Panc1 (cell line): Measurements from ENCODE around the gene DDX28.

Experiments used
- TCF7L2 ChIP-seq: IDR thresholded peaks from 2 replicates; pipeline ENCODE4 v1.6.1; 2011; ENCODE audit warnings: mild to moderate bottlenecking, low read depth, low read length, inconsistent platforms
- TF ChIP-seq, protein P1 (sequence below): fragments of 450-650 bp; IDR thresholded peaks from 2 replicates; pipeline ENCODE4 v1.5.1; 2017; ENCODE audit warnings: mild to moderate bottlenecking
- TF ChIP-seq, protein P2 (sequence below), 2 experiments: IDR thresholded peaks; 2 replicates each; pipeline ENCODE4 v1.6.1; 2011 to 2012; ENCODE audit warnings: low read depth in 2 of 2, control low read depth in 1 of 2, low read length in 1 of 2, mild to moderate bottlenecking in 1 of 2, moderate library complexity in 1 of 2; ENCODE audit not compliant: insufficient read depth in 1 of 2

GRCh38 chr16:68070806-68071517 lies 47.9 kb upstream of the DDX28 start:
- TF ChIP-seq, protein P1, sequence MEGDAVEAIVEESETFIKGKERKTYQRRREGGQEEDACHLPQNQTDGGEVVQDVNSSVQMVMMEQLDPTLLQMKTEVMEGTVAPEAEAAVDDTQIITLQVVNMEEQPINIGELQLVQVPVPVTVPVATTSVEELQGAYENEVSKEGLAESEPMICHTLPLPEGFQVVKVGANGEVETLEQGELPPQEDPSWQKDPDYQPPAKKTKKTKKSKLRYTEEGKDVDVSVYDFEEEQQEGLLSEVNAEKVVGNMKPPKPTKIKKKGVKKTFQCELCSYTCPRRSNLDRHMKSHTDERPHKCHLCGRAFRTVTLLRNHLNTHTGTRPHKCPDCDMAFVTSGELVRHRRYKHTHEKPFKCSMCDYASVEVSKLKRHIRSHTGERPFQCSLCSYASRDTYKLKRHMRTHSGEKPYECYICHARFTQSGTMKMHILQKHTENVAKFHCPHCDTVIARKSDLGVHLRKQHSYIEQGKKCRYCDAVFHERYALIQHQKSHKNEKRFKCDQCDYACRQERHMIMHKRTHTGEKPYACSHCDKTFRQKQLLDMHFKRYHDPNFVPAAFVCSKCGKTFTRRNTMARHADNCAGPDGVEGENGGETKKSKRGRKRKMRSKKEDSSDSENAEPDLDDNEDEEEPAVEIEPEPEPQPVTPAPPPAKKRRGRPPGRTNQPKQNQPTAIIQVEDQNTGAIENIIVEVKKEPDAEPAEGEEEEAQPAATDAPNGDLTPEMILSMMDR: no peak
- TF ChIP-seq, protein P2, sequence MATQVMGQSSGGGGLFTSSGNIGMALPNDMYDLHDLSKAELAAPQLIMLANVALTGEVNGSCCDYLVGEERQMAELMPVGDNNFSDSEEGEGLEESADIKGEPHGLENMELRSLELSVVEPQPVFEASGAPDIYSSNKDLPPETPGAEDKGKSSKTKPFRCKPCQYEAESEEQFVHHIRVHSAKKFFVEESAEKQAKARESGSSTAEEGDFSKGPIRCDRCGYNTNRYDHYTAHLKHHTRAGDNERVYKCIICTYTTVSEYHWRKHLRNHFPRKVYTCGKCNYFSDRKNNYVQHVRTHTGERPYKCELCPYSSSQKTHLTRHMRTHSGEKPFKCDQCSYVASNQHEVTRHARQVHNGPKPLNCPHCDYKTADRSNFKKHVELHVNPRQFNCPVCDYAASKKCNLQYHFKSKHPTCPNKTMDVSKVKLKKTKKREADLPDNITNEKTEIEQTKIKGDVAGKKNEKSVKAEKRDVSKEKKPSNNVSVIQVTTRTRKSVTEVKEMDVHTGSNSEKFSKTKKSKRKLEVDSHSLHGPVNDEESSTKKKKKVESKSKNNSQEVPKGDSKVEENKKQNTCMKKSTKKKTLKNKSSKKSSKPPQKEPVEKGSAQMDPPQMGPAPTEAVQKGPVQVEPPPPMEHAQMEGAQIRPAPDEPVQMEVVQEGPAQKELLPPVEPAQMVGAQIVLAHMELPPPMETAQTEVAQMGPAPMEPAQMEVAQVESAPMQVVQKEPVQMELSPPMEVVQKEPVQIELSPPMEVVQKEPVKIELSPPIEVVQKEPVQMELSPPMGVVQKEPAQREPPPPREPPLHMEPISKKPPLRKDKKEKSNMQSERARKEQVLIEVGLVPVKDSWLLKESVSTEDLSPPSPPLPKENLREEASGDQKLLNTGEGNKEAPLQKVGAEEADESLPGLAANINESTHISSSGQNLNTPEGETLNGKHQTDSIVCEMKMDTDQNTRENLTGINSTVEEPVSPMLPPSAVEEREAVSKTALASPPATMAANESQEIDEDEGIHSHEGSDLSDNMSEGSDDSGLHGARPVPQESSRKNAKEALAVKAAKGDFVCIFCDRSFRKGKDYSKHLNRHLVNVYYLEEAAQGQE (IDR thresholded peaks at IDR 0.05; ENCODE audit: insufficient read depth in 1 of 2, low read depth in 2 of 2, low read length in 1 of 2): no peak
- no peak for TF ChIP-seq TCF7L2
